ENCODE data around the gene DLG2.

GRCh38 chr11:83784419-83784818, 1842.7 kb downstream of the DLG2 start:
- no peak for TF ChIP-seq CTCF (conservative IDR thresholded peaks at IDR 0.05 in 1 of 2, IDR thresholded peaks at IDR 0.05 in 1 of 2; ENCODE audit: extremely low read depth in 1 of 2, insufficient read depth in 1 of 2, low read depth in 1 of 2, low read length in 2 of 2)
- TF ChIP-seq EZH2 (IDR thresholded peaks at IDR 0.05; ENCODE audit: borderline replicate concordance, low read length) = no peak
